Measurements from ENCODE around the gene KCNJ10.

The KCNJ10 gene

DNA sequence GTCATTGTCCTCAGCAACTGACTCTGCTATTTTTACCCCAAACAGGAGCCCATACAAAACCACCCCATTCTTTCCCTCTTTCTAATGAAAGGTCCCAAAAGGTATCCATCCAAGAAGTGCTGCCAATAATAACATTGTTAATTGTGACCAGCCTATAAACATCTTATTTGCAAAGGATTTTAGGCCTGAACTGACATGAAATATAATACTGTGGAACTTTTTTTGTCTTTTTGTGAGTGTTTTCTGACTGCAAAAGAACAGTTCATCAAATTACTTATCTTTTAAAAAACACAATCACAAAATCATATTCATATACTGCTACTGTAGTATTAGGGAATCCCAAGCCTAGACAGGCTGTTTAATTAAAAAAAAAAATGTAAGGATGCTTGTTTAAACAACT is 41.5 kb downstream of the KCNJ10 start:
- no peaks in the 10 kb centered on the region for H3F3A ChIP-seq (ENCODE audit: low read depth)
- TF ChIP-seq, protein P1, sequence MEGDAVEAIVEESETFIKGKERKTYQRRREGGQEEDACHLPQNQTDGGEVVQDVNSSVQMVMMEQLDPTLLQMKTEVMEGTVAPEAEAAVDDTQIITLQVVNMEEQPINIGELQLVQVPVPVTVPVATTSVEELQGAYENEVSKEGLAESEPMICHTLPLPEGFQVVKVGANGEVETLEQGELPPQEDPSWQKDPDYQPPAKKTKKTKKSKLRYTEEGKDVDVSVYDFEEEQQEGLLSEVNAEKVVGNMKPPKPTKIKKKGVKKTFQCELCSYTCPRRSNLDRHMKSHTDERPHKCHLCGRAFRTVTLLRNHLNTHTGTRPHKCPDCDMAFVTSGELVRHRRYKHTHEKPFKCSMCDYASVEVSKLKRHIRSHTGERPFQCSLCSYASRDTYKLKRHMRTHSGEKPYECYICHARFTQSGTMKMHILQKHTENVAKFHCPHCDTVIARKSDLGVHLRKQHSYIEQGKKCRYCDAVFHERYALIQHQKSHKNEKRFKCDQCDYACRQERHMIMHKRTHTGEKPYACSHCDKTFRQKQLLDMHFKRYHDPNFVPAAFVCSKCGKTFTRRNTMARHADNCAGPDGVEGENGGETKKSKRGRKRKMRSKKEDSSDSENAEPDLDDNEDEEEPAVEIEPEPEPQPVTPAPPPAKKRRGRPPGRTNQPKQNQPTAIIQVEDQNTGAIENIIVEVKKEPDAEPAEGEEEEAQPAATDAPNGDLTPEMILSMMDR (conservative IDR thresholded peaks at IDR 0.05; ENCODE audit: low read length) = no peak
- TF ChIP-seq EZH2phosphoT487 (IDR thresholded peaks at IDR 0.05; ENCODE audit: borderline replicate concordance) = no peak
- peak overlapping the region; percentile 6 for H3K4me3 ChIP-seq (ENCODE audit: low read length, poor library complexity, severe bottlenecking)
- H4K20me1 ChIP-seq (ENCODE audit: insufficient read depth, low read length, poor library complexity, severe bottlenecking) = peaks cover 14% of the 10 kb centered on the region
- H3K9me2 ChIP-seq (replicated peaks; ENCODE audit: low read depth, low read length) = no peaks in the 10 kb centered on the region
- no peaks in the 10 kb centered on the region for H3K27me3 ChIP-seq (ENCODE audit: insufficient read depth, low read length, poor library complexity, severe bottlenecking)
- no peaks in the 10 kb centered on the region for H3K36me3 ChIP-seq (ENCODE audit: insufficient read depth, low read length)
- peaks cover 37% of the 10 kb centered on the region for H3K4me1 ChIP-seq (ENCODE audit: insufficient read depth, low read length, poor library complexity, severe bottlenecking)
- H3K4me2 ChIP-seq (ENCODE audit: low read depth, low read length, poor library complexity, severe bottlenecking) = peak overlapping the region; percentile 51
- H2AFZ ChIP-seq (ENCODE audit: low read length) = no peak overlapping the region
- no peaks in the 10 kb centered on the region for H3K9me3 ChIP-seq (ENCODE audit: insufficient read depth, low read depth, low read length)
- H3K79me2 ChIP-seq (ENCODE audit: insufficient read depth, low read length) = peaks cover 31% of the 10 kb centered on the region
- H3K9ac ChIP-seq (ENCODE audit: low read depth, low read length, poor library complexity, severe bottlenecking) = peak overlapping the region; percentile 31

- Histone ChIP-seq H3K27me3 (ENCODE audit: insufficient read depth, low read length, poor library complexity, severe bottlenecking) (no peaks in the 10 kb centered on the region), H3K4me2 (ENCODE audit: low read depth, low read length, poor library complexity, severe bottlenecking) (no peak overlapping the region), H3K9ac (ENCODE audit: low read depth, low read length, poor library complexity, severe bottlenecking) (no peak overlapping the region), H3K36me3 (ENCODE audit: insufficient read depth, low read length) (no peaks in the 10 kb centered on the region), H3K79me2 (ENCODE audit: insufficient read depth, low read length) (peaks cover 16% of the 10 kb centered on the region), H3F3A (ENCODE audit: low read depth) (no peaks in the 10 kb centered on the region), H4K20me1 (ENCODE audit: insufficient read depth, low read length, poor library complexity, severe bottlenecking) (peaks cover 7% of the 10 kb centered on the region), H3K4me3 (ENCODE audit: low read length, poor library complexity, severe bottlenecking) (no peak overlapping the region), H3K4me1 (ENCODE audit: insufficient read depth, low read length, poor library complexity, severe bottlenecking) (peaks cover 15% of the 10 kb centered on the region), H3K9me2 (replicated peaks; ENCODE audit: low read depth, low read length) (no peaks in the 10 kb centered on the region), H3K9me3 (ENCODE audit: insufficient read depth, low read depth, low read length) (no peaks in the 10 kb centered on the region), H2AFZ (ENCODE audit: low read length) (no peak overlapping the region)
- TF ChIP-seq EZH2phosphoT487 (IDR thresholded peaks at IDR 0.05; ENCODE audit: borderline replicate concordance) = no peak
- TF ChIP-seq, protein P1 (conservative IDR thresholded peaks at IDR 0.05; ENCODE audit: low read length) = no peak
These were observed 44.6 kb downstream of the KCNJ10 start for GRCh38 chr1:160025314-160025713.

DNA sequence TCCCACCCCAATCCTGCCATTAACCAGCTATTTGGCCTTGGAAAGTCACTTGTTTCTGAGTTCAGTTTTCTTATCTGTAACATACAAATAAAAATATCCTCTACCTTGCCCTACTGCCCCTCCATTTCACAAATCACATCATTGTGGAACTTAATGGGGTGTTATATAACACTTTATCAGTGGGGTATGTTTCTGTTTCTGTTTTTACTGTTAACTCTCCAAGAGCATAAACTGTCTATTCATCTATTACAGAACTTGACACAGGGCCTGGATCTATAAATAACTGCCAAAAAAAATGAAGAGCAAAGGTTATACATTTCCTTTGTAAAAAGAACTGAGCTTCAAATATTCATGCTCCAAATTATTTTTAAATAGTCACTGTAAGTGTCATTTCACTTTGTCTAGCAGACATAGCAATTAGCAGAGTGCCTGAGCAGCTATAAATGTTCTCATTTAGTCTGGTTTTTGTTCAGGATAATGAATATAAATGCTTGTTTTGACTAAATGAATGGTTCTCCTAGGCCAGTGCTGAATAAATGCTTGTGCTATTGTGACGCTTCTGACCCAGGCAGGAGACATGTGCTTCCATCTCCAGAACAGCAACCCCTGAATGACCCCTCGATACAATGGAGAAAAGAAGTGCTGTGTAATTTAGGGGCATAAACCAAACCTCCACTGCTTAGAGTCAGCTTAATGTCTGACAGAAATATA is 45.6 kb downstream of the KCNJ10 start:
- Histone ChIP-seq H3F3A (ENCODE audit: low read depth) (no peaks in the 10 kb centered on the region), H3K9me2 (replicated peaks; ENCODE audit: low read depth, low read length) (no peaks in the 10 kb centered on the region), H3K36me3 (ENCODE audit: insufficient read depth, low read length) (no peaks in the 10 kb centered on the region), H3K4me3 (ENCODE audit: low read length, poor library complexity, severe bottlenecking) (no peak overlapping the region), H3K9ac (ENCODE audit: low read depth, low read length, poor library complexity, severe bottlenecking) (no peak overlapping the region), H3K27me3 (ENCODE audit: insufficient read depth, low read length, poor library complexity, severe bottlenecking) (no peaks in the 10 kb centered on the region), H3K9me3 (ENCODE audit: insufficient read depth, low read depth, low read length) (no peaks in the 10 kb centered on the region), H3K4me1 (ENCODE audit: insufficient read depth, low read length, poor library complexity, severe bottlenecking) (peaks cover 9% of the 10 kb centered on the region), H4K20me1 (ENCODE audit: insufficient read depth, low read length, poor library complexity, severe bottlenecking) (no peaks in the 10 kb centered on the region), H2AFZ (ENCODE audit: low read length) (no peak overlapping the region), H3K79me2 (ENCODE audit: insufficient read depth, low read length) (0 out of 2 replicates have a peak, but pooled peaks cover 9% of the 10 kb centered on the region), H3K4me2 (ENCODE audit: low read depth, low read length, poor library complexity, severe bottlenecking) (no peak overlapping the region)
- TF ChIP-seq EZH2phosphoT487 (IDR thresholded peaks at IDR 0.05; ENCODE audit: borderline replicate concordance) = no peak
- TF ChIP-seq, protein P1 (conservative IDR thresholded peaks at IDR 0.05; ENCODE audit: low read length) = no peak
